ENCODE data around the gene ANKRD20A1. TPM values are rescaled to one million over a fixed set of nuclear protein-coding genes. Genes with fewer than 3 reads are reported as not detected.
"Not testable (repeated sequence)": the region's sequence is repeated elsewhere in the genome, so short reads cannot be mapped to it uniquely, and the experiment has no call there.

ANKRD20A1 gene
- 3.0 TPM for total RNA-seq

- DNase-seq (ENCODE audit: low spot score): not testable (repeated sequence)
These were observed at the start of gene ANKRD20A1 for GRCh38 chr9:67858871-67859270. Gene ANKRD20A1, plus strand, starts transcription at chr9:67858931. Its CDS starts 496 bp downstream, at chr9:67859427.

GRCh38 chr9:67832088-67832487 lies 26.6 kb upstream of the ANKRD20A1 start:
- DNase-seq (ENCODE audit: low spot score): not testable (repeated sequence)

All from mucosa of gallbladder (tissue), 1 donor.